RPMI7951 (cell line): ENCODE results near the gene BEND6. TPM values are rescaled to one million over a fixed set of nuclear protein-coding genes. Genes with fewer than 3 reads are reported as not detected.
"Not testable (repeated sequence)": the region's sequence is repeated elsewhere in the genome, so short reads cannot be mapped to it uniquely, and the experiment has no call there.

Experiments
- DNase-seq: peaks from one replicate; pipeline ENCODE4 v3.0.0-alpha.2; 2012; ENCODE audit warnings: low read depth
- total RNA-seq: library from RNA; depleted of rRNA; stranded (reverse); fragments of >200 nt; shearing (Covaris generic); gene quantifications from 2 replicates; pipeline ENCODE4 v1.2.3, GENCODE V29; 2014; rRNA removed

Gene BEND6
- total RNA-seq, 1 experiment from 2014 or later = 24.6 TPM

DNA sequence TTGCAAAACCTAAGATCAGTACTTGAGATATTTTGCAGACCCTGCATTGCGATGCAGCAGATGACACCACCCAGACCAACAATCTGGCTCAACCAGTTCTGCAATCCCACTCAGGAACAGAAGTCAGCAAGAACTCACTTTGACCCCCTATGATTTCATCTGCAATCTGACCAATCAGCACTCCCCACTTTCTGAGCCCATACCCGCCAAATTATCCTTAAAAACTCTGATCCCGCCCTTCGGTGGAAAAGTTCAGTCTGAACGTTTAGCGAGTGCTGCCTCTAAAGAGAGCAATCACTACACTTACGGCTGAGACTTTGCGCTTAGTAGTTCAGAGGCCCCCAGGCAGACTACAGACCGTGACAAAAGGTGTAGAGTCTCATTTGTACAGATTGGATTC is 74.3 kb downstream of the BEND6 start:
- no peak for DNase-seq

DNA sequence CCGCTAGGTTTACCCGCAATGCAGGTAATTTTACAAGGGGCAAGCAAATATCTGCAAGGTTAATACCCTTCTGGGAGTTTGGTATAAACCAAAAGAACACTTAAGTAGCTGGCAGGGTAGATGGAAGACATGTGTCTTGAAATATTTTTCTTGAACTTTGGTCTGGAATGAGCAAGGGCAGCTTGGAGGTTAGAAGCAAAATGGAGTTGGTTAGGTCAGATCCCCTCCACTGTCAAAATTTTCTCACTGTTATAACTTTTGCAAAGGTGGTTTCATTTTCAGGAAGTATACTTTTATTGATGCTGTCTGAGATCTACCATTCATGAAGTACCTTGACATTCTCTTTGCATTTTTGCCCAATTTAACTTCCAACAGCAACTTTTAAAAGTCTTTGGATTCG is 78.3 kb downstream of the BEND6 start:
- no peak for DNase-seq

DNA sequence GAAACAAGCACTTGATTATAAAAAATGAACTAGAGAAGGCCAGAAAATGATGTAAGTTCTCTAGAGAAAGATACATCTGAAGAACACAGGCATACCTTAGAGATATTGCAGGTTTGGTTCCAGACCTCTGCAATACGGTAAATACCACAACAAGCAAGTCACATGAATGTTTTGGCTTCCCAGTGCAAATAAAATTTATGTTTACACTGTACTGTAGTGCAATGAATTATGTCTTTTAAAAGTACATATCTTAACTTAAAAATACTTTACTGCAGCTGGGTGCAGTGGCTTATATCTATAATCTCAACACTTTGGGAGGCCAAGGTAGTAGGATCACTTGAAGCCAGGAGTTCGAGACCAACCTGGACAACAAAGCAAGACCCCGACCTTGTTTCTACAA is 80.6 kb downstream of the BEND6 start:
- DNase-seq = no peak

DNA sequence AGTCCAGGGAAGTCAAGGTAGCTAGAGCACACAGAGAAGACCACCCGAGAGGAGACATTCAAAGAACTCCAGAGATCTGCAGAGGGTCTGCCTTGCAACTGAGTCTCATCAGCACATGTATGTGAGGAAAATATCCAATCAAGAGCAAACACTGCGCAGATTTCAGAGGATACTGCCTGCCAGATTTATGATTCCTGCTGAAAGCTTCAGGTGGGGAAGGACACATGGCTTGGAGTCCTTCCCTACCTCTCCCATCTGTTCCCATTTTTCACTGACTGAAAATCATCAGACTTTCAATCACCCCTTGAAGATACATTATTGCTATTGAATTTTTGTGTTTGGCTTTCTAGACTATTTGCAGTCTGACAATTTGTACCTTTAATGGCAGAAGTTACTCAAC is 84.0 kb downstream of the BEND6 start:
- no peak for DNase-seq

DNA sequence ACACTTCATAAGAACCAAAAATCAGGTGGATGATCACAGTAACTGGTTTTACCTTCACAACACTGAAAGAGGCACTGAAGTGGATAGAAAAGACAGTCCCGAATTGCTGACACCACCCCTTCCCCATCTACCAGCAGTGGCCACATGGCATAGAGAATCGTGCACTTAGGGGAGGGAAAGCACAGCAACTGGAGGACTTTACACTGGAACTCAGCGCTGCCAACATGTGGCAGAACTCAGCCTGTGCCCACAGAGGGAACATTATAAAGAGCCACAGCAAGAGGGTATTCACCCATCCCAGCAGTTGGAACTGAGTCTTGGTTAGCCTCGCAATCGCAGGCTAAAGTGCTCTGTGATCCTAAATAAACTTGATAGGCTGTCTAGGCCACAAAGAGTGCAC is 85.1 kb downstream of the BEND6 start:
- peak; percentile 19 for DNase-seq

DNA sequence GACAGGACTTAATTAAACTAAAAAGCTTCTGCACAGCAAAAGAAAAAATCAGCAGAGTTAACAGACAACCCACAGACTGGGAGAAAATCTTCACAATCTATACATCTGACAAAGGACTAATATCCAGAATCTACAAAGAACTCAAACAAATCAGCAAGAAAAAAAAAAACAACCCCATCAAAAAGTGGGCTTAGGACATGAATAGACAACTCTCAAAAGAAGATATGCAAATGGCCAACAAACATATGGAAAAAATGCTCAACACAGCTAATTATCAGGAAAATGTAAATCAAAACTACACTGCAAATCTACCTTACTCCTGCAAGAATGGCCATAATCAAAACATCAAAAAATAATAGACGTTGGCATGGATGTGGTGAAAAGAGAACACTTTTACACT is 89.2 kb downstream of the BEND6 start:
- DNase-seq = not testable (repeated sequence)

DNA sequence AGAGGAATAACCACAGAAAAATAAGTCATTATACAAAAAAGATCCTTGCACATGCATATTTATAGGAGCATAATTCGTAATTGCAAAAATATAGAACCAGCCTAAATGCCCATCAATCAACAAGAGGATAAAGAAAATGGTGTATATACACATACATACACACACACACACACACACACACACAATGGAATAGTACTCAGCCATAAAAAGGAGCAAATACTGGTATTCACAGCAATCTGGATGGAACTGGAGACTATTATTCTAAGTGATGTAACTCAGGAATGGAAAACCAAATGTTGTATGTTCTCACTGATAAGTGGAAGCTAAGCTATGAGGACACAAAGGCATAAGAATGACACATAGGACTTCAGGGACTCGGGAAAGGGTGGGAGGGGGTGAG is 89.7 kb downstream of the BEND6 start:
- DNase-seq = no peak

DNA sequence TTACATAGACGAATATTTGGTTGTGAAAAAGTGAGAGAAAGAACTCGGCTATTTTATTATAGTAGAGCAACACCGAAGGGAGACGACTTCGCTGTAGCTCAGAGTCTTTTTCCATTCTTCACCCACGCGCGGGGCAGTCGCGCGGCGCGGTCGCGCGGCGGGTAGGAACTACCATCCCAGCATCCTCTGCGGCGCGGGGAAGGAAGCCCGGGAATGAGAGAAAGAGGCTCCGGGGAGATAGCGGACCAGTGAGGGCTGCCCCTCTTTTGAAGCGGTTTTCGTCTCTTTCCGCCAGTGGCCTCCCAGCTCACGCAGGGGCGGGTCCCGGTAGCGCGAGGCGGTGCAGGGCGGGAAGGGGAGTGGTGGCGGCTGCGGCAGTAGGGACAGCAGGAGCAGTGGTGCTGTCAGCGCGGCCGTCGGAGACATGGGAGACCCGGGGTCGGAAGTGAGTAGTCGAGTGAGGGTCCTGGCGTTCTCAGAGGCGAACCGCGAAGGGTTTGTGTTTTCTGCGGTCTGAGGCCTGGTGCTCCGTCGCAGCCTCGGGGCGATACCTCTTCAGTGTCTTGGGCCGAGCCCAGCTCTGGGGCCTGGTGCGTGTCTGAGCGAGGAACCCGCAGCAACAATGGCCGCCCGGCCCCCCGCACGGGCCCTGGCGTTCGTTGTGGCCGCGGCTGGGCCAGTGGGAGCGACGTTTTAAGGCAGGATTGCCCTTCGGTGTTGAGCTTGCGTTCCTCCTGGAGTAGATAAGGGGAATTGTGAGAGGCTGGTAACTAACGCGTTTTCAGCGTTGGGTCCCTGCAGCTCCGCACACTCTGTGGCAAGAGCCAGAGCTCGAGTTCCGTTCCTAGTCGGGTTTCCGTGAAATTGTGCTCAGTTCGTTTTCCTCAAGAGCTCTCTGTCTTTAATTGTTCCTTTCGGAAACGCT is 91.7 kb downstream of the BEND6 start, which contains the start of gene KIAA1586:
Gene KIAA1586, plus strand, starts transcription at position 362 of the 925 bp plus-strand sequence. Its CDS starts 63 bp downstream, at position 425.
- DNase-seq = peak; percentile 95

DNA sequence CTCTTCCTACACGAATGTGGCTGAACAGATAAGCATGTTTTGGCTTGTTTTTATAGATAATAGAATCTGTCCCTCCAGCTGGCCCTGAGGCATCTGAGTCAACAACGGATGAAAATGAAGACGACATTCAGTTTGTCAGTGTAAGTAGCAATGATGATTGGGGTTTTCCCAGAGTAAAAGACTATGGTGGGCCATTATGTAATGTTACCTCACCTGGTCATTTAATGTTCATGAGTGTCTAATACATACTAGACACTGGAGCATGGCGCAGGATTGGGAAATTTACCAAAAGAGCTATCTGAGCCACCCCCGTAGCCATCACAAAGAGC is 92.3 kb downstream of the BEND6 start:
- DNase-seq = not testable (repeated sequence)

DNA sequence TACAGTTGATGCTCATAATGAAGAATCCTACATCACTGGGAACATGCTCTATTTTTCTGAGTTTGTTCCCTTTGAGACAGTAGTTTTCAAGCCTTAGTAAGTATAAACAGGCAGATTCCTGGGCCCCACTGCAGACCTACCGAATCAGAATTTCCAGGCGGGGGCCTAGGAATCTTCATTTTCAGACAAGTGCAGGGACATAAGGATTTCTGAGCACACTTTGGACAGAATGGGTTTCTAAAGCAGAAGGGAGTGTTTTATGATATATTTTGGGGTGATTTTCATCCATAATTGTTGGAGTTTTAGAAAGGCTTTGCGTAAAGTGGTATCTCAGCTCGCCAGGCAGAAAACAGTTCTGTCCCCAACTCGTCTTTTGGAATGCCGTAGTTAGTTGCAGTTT is 93.0 kb downstream of the BEND6 start:
- not testable (repeated sequence) for DNase-seq

DNA sequence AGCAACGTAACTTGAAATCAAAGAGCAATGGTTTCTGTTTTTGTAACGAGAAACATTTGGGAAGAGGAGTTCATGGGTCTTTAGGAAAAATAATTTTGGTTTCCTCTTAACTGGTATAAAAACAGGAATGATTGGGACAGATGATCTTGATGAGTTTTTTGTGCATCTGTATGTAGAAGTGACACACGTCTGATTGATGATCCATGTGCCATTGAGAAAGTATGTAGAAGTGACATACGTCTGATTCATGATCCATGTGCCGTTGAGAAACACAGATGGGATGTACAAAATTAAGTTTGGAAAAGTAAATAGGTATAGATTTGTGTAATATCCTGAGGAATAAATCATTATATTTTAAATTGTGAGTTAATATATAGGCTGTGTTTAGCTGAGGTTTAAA is 93.7 kb downstream of the BEND6 start:
- DNase-seq = peak; percentile 10

DNA sequence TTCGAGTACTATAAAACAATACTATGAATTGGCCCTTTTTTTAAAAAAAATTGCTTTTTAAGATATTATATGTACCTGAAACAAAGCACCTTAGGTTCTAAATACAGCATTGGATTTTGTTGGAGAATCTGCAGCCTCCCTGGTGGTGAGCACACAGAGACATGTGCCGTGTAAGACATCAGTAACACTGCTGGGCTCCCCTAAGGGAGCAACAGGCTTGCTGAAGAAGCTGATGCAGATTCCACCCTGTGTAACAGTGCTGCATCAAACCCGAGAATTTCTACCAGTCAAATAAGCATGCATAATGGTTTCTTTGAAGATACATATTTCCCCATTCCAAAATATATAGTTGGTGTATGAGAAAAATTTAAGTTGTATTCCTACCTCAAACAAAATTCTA is 108.9 kb downstream of the BEND6 start:
- DNase-seq = no peak

DNA sequence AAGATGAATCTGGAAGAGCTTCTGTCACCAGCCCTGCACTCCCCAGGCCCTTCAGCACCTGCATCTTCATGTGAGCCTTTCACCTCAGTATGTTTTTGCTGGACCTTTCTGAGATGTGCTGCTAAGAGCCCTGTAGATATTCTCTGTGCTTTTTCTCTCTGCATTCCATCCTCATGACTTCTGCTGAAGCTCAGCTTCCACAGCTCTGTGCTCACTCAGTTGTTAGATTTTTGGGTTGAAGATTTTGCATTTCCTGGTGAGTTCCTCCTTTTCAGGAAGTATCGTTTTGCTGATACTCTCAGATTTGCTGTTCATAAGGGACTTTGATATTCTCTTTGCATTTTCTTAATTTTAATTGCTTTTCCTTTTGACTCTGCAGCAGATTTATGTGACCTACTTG is 109.9 kb downstream of the BEND6 start:
- DNase-seq = no peak

DNA sequence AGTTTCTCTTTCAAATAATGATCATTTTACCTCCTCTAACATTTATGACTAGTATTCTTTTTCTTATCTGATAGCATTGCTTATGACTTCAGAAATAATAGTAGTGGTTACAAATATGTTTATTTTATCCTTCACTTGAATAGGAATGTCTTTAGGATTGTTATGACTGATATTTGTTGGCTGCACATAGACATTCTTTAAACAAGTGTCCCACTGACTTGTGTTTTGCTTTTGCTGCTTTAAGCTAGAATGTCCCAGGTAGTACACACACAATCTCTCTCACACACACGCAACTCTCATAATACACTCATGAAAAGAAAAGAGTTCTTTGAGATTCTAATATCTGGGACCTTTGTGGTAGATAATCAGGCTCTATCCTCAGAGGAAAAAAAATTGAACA is 113.2 kb downstream of the BEND6 start:
- no peak for DNase-seq

DNA sequence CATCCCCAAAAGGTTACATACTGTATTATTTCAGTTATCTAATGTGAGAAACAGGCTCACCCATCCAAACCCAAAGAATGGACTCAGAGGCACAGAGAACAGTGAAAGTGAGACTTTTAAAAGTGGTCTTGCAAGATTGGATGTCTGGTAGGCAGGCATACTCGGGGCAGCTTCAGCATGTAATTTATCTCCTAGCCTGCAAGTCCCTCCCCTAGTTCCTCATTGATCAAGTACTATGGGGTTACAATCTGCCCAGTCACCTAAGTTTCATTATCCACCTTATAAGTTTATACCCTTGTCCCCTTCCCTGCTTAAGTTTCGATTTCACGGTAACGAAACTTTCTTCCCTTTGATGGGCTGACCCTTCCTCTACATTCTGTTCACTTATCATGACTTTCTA is 114.3 kb downstream of the BEND6 start:
- no peak for DNase-seq

DNA sequence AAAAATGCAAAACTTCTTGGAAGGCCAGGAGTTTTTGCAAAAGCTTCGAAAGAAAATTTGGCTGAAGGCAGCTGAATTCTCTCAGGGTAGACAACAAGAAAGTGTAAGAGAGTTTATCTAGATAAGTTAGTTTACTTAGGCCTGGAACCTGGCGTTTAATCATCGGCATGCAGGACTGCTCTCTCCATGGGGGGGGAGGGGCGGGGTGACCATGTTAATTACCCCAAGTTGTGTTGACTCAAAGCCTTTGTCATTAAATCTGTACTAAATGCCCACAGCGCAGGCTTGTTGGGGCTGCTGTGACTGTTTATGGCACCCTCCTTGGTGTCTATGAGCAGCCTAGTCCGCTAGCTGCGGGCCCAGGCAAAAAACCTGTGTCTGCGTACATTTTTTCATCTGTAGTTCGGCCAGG is 115.0 kb downstream of the BEND6 start:
- no peak for DNase-seq

DNA sequence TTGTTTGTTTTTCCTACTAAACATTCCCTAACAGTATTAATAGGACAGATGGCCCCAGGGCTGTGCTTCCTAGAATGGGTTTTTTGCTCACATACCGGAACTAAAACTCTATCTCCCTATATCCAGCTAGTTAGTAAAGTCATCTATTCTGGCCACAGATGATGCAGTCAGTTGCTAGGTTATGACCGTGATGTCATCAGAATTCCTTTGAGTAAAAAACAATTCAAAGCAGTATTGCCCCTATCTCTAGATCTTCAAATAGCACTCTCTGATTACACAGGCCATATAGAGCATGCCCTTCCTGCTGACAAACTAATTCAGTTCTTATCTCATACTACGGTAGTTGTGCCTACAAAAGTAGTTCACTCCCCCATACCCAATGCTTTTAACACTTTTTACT is 117.2 kb downstream of the BEND6 start:
- peak; percentile 7 for DNase-seq

DNA sequence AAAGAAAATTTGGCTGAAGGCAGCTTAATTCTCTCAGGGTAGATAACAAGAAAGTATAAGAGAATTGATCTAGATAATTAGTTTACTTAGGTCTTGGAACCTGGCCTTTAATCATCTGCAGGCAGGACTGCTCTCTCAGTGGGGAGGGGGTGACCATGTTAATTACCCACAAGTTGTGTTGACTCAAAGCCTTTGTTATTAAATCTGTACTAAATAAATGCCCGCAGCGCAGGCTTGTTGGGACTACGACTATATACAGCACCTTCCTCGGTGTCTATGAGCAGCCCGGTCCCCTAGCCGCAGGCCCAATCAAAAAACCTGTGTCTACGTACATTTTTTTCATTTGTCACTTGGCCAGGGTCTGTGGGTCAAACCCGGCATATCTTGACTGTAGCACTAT is 119.5 kb downstream of the BEND6 start:
- no peak for DNase-seq

DNA sequence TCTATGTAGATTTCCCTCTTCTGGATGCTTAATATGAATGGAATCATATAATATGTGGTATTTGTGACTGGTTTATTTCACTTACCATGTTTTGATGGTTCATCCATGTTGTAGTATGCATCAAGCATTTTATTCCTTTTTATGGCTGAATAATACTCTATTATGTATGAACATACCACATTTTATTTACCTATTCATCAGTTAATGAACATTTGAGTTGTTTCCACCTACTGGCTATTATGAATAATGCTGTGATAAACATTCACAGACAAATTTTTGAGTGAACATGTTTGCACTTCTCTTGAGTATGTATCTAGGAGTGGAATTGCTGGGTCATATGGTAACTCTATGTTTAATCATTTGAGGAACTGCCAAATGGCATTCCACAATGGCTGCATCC is 120.2 kb downstream of the BEND6 start:
- DNase-seq = no peak

Other genes with a start within 250 kb of the BEND6 start
- 22.8 and 27.6 TPM in 2 replicates for gene KIAA1586, start 91.6 kb downstream of the BEND6 start, total RNA-seq
- 47.0 and 52.4 TPM in 2 replicates for gene ZNF451, start 135.1 kb downstream of the BEND6 start, total RNA-seq
- gene BAG2, start 217.2 kb downstream of the BEND6 start, total RNA-seq = 14.8 and 18.3 TPM in 2 replicates